GM12878 (cell line): ENCODE measurements around the gene MRPS22. TPM values are rescaled to one million over a fixed set of nuclear protein-coding genes. Genes with fewer than 3 reads are reported as not detected.

ENCODE experiments used
- CHD2 ChIP-seq: IDR thresholded peaks from 2 replicates; pipeline ENCODE4 v1.6.1; 2011; ENCODE audit warnings: low read depth, low read length, improper control_type of control experiment, borderline replicate concordance
- DPF2 ChIP-seq: fragments of 450-650 bp; IDR thresholded peaks from 2 replicates; pipeline ENCODE4 v1.6.1; 2017; ENCODE audit warnings: mild to moderate bottlenecking
- EP300 ChIP-seq, 2 experiments: fragments of 150-350 bp in 1 of 2; IDR thresholded peaks; 2 replicates each; pipeline ENCODE4 v1.6.1; 2011 to 2012; ENCODE audit warnings: low read depth in 2 of 2, low read length in 2 of 2, borderline replicate concordance in 1 of 2, improper control_type of control experiment in 1 of 2, inconsistent platforms in 1 of 2; ENCODE audit not compliant: control insufficient read depth in 1 of 2
- EZH2 ChIP-seq: IDR thresholded peaks from 2 replicates; pipeline ENCODE4 v1.6.1; 2012; ENCODE audit warnings: low read depth, mild to moderate bottlenecking, control low read depth, inconsistent platforms, low read length, borderline replicate concordance; ENCODE audit not compliant: control insufficient read depth
- HCFC1 ChIP-seq: fragments of 150-350 bp; IDR thresholded peaks from 2 replicates; pipeline ENCODE4 v1.6.1; 2014; ENCODE audit warnings: low read length
- KDM1A ChIP-seq: fragments of 200-600 bp; sonication (generic); IDR thresholded peaks from 2 replicates; pipeline ENCODE4 v1.6.1; 2016; ENCODE audit warnings: borderline replicate concordance
- PML ChIP-seq: IDR thresholded peaks from 2 replicates; pipeline ENCODE4 v1.6.1; 2012; ENCODE audit warnings: low read length, inconsistent platforms
- RAD51 ChIP-seq: fragments of 450-650 bp; IDR thresholded peaks from 2 replicates; pipeline ENCODE4 v1.6.1; 2016; ENCODE audit warnings: moderate library complexity, mild to moderate bottlenecking, inconsistent platforms
- RB1 ChIP-seq: fragments of 450-650 bp; formaldehyde crosslinking; IDR thresholded peaks from 2 replicates; pipeline ENCODE4 v1.6.1; 2017; ENCODE audit warnings: mild to moderate bottlenecking, borderline replicate concordance
- RCOR1 ChIP-seq: conservative IDR thresholded peaks from 2 replicates; pipeline ENCODE4 v1.6.1; 2012; ENCODE audit warnings: low read depth, low read length, improper control_type of control experiment
- TCF3 ChIP-seq: IDR thresholded peaks from 2 replicates; pipeline ENCODE4 v1.6.1; 2012; ENCODE audit warnings: low read depth, mild to moderate bottlenecking, low read length, borderline replicate concordance; ENCODE audit not compliant: insufficient read depth
- polyA plus RNA-seq, 11 experiments: library from polyadenylated mRNA; depleted of rRNA in 4 of 11; unstranded in 6 of 11; stranded (reverse) in 5 of 11; fragments of >200 nt; fragmentation: Nextera tagmentation in 4 of 11; fragmentation: Illumina TruSeq in 1 of 11; extraction: Ambion mirVana in 4 of 11; extraction: Trizol in 1 of 11; gene quantifications; 1 replicate in 1 of 11; 2 replicates in 10 of 11; pipeline versions ENCODE4 v1.2.1 to v1.2.3, GENCODE V29; 2011 to 2016; ENCODE audit warnings: inconsistent platforms in 2 of 11, missing spikeins in 2 of 11, low read depth in 1 of 11
- total RNA-seq, 4 experiments: library from RNA; depleted of rRNA in 3 of 4; stranded (reverse); fragments of >200 nt in 3 of 4; fragmentation: Illumina TruSeq in 1 of 4; extraction: Trizol in 1 of 4; gene quantifications; 2 replicates each; pipeline versions ENCODE4 v1.2.1 to v1.2.3, GENCODE V29; 2013 to 2021
- TF ChIP-seq, protein P1 (sequence below): fragments of 450-650 bp; IDR thresholded peaks from 2 replicates; pipeline ENCODE4 v1.6.1; 2016; ENCODE audit warnings: mild to moderate bottlenecking
- TF ChIP-seq, protein P2 (sequence below): fragments of 450-650 bp; conservative IDR thresholded peaks from 2 replicates; pipeline ENCODE4 v1.6.1; 2017; ENCODE audit warnings: mild to moderate bottlenecking, moderate library complexity
- TF ChIP-seq, protein P3 (sequence below): fragments of 450-650 bp; IDR thresholded peaks from 2 replicates; pipeline ENCODE4 v1.6.1; 2016; ENCODE audit warnings: mild to moderate bottlenecking
- TF ChIP-seq, protein P4 (sequence below): IDR thresholded peaks from 2 replicates; pipeline ENCODE4 v1.6.1; 2012; ENCODE audit warnings: low read depth, low read length, improper control_type of control experiment
- TF ChIP-seq, protein P5 (sequence below): fragments of 450-650 bp; IDR thresholded peaks from 2 replicates; pipeline ENCODE4 v1.6.1; 2018; ENCODE audit warnings: mild to moderate bottlenecking, low read depth, moderate library complexity; ENCODE audit not compliant: partially characterized antibody

Gene MRPS22
- total and polyA plus RNA-seq, 10 of the 15 experiments (the other 5 are each of a cell fraction or from before 2014, with no cell fraction given) = 44.3 to 146 (median 75.2) TPM

DNA sequence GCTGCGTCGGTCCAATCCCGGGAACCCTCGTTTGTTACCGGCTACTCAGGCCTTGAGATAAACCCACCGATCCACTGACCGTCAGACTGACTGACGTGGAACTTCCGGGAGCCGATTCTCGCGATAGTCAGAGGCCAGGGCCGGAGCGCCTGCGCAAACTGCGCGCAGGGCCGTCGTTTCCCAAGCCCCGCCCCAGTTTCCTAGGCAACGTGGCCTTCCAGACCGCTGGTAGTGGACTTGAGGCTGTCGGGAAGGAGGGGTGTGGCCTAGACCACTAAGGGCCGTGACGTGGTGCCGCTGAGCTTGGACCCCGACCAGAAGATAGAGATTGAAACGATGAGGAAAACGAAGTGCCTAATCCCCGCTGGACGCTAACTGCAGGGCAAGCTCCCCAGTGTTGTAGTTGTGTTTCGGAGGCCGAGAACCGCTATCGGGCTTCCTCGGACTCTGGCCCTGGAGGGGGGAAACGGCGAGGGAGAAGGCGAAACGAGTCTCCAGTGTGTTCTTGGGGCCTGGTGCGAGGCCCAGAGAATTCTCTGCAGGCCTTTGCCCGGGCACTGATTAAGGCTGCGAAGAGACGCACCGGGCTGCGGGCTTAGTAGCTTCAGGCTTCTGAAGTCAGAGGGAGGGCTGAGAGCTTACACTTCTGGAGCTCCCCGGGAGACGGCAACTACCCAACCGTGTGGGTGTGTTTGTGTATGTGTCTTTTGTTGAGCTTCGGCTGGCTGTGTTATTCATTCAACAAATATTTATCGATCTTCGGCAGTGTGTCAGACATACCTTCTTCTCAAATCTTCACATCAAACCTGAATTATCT is 45.9 kb downstream of the MRPS22 start, which contains the start of gene COPB2 (continued):
- TF ChIP-seq PML = peak; percentile 65; the same call in 1 of the 2 replicates
- TF ChIP-seq DPF2 = no peak
- TF ChIP-seq KDM1A = no peak
- TF ChIP-seq, protein P1, sequence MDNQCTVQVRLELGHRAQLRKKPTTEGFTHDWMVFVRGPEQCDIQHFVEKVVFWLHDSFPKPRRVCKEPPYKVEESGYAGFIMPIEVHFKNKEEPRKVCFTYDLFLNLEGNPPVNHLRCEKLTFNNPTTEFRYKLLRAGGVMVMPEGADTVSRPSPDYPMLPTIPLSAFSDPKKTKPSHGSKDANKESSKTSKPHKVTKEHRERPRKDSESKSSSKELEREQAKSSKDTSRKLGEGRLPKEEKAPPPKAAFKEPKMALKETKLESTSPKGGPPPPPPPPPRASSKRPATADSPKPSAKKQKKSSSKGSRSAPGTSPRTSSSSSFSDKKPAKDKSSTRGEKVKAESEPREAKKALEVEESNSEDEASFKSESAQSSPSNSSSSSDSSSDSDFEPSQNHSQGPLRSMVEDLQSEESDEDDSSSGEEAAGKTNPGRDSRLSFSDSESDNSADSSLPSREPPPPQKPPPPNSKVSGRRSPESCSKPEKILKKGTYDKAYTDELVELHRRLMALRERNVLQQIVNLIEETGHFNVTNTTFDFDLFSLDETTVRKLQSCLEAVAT = peak; percentile 76
- TF ChIP-seq, protein P2, sequence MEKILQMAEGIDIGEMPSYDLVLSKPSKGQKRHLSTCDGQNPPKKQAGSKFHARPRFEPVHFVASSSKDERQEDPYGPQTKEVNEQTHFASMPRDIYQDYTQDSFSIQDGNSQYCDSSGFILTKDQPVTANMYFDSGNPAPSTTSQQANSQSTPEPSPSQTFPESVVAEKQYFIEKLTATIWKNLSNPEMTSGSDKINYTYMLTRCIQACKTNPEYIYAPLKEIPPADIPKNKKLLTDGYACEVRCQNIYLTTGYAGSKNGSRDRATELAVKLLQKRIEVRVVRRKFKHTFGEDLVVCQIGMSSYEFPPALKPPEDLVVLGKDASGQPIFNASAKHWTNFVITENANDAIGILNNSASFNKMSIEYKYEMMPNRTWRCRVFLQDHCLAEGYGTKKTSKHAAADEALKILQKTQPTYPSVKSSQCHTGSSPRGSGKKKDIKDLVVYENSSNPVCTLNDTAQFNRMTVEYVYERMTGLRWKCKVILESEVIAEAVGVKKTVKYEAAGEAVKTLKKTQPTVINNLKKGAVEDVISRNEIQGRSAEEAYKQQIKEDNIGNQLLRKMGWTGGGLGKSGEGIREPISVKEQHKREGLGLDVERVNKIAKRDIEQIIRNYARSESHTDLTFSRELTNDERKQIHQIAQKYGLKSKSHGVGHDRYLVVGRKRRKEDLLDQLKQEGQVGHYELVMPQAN = peak; percentile 81; the same call in 1 of the 2 replicates
- peak; percentile 37; the same call in 1 of the 2 replicates for TF ChIP-seq RB1
- no peak for TF ChIP-seq EZH2
- TF ChIP-seq RCOR1 = peak; percentile 99
- TF ChIP-seq EP300 (IDR thresholded peaks at IDR 0.05; ENCODE audit: borderline replicate concordance in 1 of 2, control insufficient read depth in 1 of 2, low read depth in 2 of 2, low read length in 2 of 2) = peak in 1 of 2 experiments; percentile 37; a peak in 1 of 4 replicates
- TF ChIP-seq CHD2 = peak; percentile 100
- TF ChIP-seq, protein P3, sequence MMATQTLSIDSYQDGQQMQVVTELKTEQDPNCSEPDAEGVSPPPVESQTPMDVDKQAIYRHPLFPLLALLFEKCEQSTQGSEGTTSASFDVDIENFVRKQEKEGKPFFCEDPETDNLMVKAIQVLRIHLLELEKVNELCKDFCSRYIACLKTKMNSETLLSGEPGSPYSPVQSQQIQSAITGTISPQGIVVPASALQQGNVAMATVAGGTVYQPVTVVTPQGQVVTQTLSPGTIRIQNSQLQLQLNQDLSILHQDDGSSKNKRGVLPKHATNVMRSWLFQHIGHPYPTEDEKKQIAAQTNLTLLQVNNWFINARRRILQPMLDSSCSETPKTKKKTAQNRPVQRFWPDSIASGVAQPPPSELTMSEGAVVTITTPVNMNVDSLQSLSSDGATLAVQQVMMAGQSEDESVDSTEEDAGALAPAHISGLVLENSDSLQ = peak; percentile 92
- TF ChIP-seq, protein P4, sequence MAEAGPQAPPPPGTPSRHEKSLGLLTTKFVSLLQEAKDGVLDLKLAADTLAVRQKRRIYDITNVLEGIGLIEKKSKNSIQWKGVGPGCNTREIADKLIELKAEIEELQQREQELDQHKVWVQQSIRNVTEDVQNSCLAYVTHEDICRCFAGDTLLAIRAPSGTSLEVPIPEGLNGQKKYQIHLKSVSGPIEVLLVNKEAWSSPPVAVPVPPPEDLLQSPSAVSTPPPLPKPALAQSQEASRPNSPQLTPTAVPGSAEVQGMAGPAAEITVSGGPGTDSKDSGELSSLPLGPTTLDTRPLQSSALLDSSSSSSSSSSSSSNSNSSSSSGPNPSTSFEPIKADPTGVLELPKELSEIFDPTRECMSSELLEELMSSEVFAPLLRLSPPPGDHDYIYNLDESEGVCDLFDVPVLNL = no peak
- TF ChIP-seq TCF3 = no peak
- TF ChIP-seq, protein P5, sequence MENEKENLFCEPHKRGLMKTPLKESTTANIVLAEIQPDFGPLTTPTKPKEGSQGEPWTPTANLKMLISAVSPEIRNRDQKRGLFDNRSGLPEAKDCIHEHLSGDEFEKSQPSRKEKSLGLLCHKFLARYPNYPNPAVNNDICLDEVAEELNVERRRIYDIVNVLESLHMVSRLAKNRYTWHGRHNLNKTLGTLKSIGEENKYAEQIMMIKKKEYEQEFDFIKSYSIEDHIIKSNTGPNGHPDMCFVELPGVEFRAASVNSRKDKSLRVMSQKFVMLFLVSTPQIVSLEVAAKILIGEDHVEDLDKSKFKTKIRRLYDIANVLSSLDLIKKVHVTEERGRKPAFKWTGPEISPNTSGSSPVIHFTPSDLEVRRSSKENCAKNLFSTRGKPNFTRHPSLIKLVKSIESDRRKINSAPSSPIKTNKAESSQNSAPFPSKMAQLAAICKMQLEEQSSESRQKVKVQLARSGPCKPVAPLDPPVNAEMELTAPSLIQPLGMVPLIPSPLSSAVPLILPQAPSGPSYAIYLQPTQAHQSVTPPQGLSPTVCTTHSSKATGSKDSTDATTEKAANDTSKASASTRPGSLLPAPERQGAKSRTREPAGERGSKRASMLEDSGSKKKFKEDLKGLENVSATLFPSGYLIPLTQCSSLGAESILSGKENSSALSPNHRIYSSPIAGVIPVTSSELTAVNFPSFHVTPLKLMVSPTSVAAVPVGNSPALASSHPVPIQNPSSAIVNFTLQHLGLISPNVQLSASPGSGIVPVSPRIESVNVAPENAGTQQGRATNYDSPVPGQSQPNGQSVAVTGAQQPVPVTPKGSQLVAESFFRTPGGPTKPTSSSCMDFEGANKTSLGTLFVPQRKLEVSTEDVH = no peak
- TF ChIP-seq RAD51 = no peak
- TF ChIP-seq HCFC1 = peak; percentile 37
